Ishikawa (cell line): Measurements from ENCODE around the gene ANGEL2.

Experiments
- CEBPB ChIP-seq: IDR thresholded peaks from 2 replicates; pipeline ENCODE4 v1.6.1; 2012
- CREB1 ChIP-seq: IDR thresholded peaks from 2 replicates; pipeline ENCODE4 v1.6.1; 2012; ENCODE audit warnings: low read depth
- EGR1 ChIP-seq: IDR thresholded peaks from 2 replicates; pipeline ENCODE4 v1.6.1; 2012
- EP300 ChIP-seq: IDR thresholded peaks from 2 replicates; pipeline ENCODE4 v1.6.1; 2012; ENCODE audit warnings: borderline replicate concordance
- FOXM1 ChIP-seq: IDR thresholded peaks from 2 replicates; pipeline ENCODE4 v1.6.1; 2012; ENCODE audit warnings: low read depth, borderline replicate concordance
- NFIC ChIP-seq: IDR thresholded peaks from 2 replicates; pipeline ENCODE4 v1.6.1; 2012
- RAD21 ChIP-seq: IDR thresholded peaks from 2 replicates; pipeline ENCODE4 v1.6.1; 2012; ENCODE audit warnings: low read depth
- TAF1 ChIP-seq: IDR thresholded peaks from 2 replicates; pipeline ENCODE4 v1.6.1; 2012; ENCODE audit warnings: low read depth, mild to moderate bottlenecking
- TCF12 ChIP-seq: IDR thresholded peaks from 2 replicates; pipeline ENCODE4 v1.6.1; 2012; ENCODE audit warnings: low read depth
- TEAD4 ChIP-seq: IDR thresholded peaks from 2 replicates; pipeline ENCODE4 v1.6.1; 2012
- YY1 ChIP-seq: IDR thresholded peaks from 2 replicates; pipeline ENCODE4 v1.6.1; 2012; ENCODE audit warnings: low read depth
- ZBTB7A ChIP-seq: IDR thresholded peaks from 2 replicates; pipeline ENCODE4 v1.6.1; 2012; ENCODE audit warnings: low read depth
- TF ChIP-seq, protein P1 (sequence below): IDR thresholded peaks from 2 replicates; pipeline ENCODE4 v1.6.1; 2012; ENCODE audit warnings: low read depth, mild to moderate bottlenecking
- TF ChIP-seq, protein P2 (sequence below): IDR thresholded peaks from 2 replicates; pipeline ENCODE4 v1.6.1; 2012
- TF ChIP-seq, protein P3 (sequence below): IDR thresholded peaks from 2 replicates; pipeline ENCODE4 v1.6.1; 2012

Gene ANGEL2

DNA sequence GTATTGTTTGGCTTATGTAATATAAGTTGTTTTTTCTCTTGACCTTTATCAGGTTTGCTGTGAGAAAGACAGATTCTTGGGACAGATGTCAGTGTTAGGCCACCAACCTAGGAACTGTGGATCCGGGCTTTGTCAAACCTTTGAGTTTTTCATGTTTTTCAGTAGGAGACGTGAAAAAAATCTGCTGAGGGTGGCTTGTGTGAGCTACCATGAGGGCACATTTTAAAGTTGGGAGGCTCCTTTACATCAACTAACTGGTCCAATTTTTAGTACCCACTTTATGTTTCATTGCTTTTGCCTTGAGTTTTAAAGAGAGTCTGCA, 36.2 kb upstream of the ANGEL2 start:
- TF ChIP-seq TCF12, result no peak
- TF ChIP-seq TAF1, result no peak
- no peak for TF ChIP-seq CEBPB
- TF ChIP-seq ZBTB7A, result no peak
- TF ChIP-seq EP300, result no peak
- TF ChIP-seq TEAD4, result no peak
- no peak for TF ChIP-seq RAD21
- TF ChIP-seq NFIC, result no peak

DNA sequence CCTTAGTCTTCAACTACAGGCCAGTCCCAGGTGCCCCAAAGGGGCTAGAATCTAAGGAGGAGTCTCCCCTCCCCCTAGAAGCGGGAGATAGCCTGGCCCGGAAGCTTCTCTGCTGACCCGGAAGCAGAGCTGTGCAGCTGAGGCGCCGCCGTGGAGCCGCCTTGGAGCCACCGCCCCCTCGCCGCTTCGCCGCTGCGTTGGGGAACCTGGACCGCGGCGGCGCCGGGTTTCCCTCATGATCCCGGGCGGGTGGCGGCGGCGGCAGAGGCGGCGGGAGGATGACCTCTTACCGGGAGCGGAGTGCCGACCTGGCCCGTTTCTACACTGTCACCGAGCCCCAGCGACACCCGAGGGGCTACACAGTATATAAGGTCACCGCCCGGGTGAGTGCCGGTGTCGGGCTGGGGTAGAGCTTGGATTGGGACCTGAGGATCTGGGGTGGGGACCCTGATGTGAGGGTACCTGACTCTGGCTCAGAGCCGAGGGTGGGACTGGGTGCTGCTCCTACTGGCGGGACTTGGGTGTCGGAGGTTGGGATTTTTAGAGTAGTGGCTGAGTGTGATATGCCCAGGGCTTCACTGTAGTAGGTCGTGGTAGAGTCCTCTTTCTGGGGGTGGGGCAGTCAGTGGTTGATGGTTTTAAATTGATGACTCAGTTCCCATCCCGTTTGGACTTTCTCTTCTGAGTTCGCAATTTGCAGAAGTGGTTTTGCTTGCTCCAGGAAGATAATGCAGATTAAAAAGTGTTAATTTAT, 35.6 kb upstream of the ANGEL2 start, which contains the start of gene RPS6KC1:
TSS of gene RPS6KC1 (plus strand) at position 115 of the 754 bp plus-strand sequence. CDS start at position 279, 164 bp downstream.
- TF ChIP-seq YY1 (peak; percentile 64), NFIC (0 out of 2 replicates have a peak, but pooled peaks have one; percentile 5), TEAD4 (no peak), ZBTB7A (0 out of 2 replicates have a peak, but pooled peaks have one; percentile 20), FOXM1 (no peak), EGR1 (no peak; the same call in 1 of the 2 replicates), TCF12 (no peak), EP300 (no peak), RAD21 (no peak), CREB1 (no peak), CEBPB (no peak), TAF1 (peak; percentile 76)
- TF ChIP-seq, protein P1, sequence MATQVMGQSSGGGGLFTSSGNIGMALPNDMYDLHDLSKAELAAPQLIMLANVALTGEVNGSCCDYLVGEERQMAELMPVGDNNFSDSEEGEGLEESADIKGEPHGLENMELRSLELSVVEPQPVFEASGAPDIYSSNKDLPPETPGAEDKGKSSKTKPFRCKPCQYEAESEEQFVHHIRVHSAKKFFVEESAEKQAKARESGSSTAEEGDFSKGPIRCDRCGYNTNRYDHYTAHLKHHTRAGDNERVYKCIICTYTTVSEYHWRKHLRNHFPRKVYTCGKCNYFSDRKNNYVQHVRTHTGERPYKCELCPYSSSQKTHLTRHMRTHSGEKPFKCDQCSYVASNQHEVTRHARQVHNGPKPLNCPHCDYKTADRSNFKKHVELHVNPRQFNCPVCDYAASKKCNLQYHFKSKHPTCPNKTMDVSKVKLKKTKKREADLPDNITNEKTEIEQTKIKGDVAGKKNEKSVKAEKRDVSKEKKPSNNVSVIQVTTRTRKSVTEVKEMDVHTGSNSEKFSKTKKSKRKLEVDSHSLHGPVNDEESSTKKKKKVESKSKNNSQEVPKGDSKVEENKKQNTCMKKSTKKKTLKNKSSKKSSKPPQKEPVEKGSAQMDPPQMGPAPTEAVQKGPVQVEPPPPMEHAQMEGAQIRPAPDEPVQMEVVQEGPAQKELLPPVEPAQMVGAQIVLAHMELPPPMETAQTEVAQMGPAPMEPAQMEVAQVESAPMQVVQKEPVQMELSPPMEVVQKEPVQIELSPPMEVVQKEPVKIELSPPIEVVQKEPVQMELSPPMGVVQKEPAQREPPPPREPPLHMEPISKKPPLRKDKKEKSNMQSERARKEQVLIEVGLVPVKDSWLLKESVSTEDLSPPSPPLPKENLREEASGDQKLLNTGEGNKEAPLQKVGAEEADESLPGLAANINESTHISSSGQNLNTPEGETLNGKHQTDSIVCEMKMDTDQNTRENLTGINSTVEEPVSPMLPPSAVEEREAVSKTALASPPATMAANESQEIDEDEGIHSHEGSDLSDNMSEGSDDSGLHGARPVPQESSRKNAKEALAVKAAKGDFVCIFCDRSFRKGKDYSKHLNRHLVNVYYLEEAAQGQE, result no peak
- TF ChIP-seq, protein P2, sequence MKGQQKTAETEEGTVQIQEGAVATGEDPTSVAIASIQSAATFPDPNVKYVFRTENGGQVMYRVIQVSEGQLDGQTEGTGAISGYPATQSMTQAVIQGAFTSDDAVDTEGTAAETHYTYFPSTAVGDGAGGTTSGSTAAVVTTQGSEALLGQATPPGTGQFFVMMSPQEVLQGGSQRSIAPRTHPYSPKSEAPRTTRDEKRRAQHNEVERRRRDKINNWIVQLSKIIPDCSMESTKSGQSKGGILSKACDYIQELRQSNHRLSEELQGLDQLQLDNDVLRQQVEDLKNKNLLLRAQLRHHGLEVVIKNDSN, result peak; percentile 27; the same call in 1 of the 2 replicates
- TF ChIP-seq, protein P3, sequence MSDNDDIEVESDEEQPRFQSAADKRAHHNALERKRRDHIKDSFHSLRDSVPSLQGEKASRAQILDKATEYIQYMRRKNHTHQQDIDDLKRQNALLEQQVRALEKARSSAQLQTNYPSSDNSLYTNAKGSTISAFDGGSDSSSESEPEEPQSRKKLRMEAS, result peak; percentile 68; the same call in 1 of the 2 replicates

DNA sequence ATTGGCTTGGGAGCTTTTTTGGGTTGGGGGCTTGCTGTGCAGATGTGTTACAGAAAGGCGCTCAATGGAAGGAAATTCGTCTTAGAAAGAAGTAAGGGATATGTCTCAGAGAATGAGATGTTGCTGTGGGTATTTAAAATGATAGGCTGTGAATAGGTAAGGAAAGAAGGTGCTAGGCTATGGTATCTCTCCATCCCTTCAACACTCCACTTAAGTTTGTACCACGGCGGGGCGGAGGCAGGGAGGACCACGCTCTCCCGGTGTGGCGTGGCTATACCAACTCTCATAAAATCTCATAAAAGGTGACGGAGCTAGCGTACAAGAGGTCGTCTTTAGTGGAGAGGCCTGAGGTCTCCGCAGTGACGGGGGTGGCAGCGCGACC, 35.1 kb upstream of the ANGEL2 start:
- TF ChIP-seq, protein P3, result peak; percentile 78
- TF ChIP-seq CEBPB, result no peak
- TF ChIP-seq NFIC, result 0 out of 2 replicates have a peak, but pooled peaks have one; percentile 8

DNA sequence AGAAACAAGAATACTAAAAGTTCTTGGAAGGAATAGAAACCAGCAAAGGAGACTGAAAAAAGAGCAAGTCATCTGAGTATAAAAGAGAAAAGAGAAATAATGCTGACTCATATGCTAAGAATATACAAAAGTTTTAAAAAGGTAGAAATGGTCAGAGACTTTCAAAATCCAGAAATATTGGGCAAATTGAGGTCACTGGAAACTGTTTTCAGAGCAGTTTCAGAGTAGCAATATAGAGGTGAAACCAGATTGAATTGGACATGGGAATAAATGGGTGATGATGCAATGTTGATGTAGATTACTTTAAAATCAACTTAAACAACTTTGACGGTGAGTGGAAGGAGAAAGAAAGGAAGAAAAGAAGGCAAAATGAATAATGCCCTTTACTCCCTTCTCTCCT, 33.6 kb upstream of the ANGEL2 start:
- no peak for TF ChIP-seq TEAD4
- no peak for TF ChIP-seq TCF12
- no peak for TF ChIP-seq CEBPB
- TF ChIP-seq, protein P3, result no peak
- no peak for TF ChIP-seq TAF1
- TF ChIP-seq NFIC, result no peak
- TF ChIP-seq ZBTB7A, result no peak
- TF ChIP-seq YY1, result no peak
- TF ChIP-seq CREB1, result no peak
- TF ChIP-seq RAD21, result no peak
- TF ChIP-seq, protein P2, result no peak
- no peak for TF ChIP-seq EP300
- TF ChIP-seq EGR1, result no peak
- no peak for TF ChIP-seq FOXM1
- TF ChIP-seq, protein P1, result no peak

DNA sequence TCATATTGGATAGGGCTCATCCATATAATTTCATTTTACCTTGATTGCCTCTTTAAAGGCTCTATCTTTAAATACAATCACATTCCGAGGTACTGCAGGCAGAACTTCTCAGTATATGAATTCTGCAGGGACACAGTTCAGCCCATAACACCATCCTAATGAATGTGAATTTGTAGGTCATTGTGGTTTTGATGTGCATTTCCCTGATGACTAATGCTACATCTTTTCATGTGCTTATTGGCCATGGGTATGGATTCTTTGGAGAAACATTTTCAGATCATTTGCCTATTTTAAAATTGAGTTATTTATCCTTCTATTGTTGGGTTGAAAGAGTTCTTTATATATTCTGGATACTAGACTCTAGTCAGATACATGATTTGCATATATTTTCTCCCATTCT, 25.8 kb upstream of the ANGEL2 start:
- TF ChIP-seq TAF1 (no peak), ZBTB7A (no peak), FOXM1 (no peak), CREB1 (no peak), CEBPB (no peak), TEAD4 (no peak), YY1 (no peak), RAD21 (no peak), NFIC (no peak), TCF12 (no peak), EGR1 (no peak), EP300 (no peak)
- TF ChIP-seq, protein P1, result no peak
- TF ChIP-seq, protein P3, result no peak
- TF ChIP-seq, protein P2, result no peak
